ENCODE results near the gene CDC42SE2.

DNA sequence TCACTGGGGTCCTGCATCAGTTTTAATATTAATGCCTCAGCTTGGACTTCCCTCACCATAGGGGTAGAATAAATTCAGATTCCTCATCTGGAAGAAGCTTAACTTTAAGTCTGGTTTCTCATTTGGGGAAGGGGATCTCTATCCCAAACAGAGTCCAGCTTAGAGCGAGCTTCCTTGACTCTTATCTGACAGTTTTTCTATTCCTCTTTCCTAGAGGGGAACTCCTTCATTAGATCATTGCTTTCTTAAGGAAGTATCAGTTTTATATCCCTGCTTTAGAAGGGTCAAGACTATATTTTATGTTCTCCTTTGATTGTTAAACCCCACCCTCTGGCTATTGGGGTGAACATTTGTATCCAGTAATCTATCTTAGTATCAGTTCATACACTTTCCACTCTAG is 24.2 kb upstream of the CDC42SE2 start:
- TF ChIP-seq, protein P1, sequence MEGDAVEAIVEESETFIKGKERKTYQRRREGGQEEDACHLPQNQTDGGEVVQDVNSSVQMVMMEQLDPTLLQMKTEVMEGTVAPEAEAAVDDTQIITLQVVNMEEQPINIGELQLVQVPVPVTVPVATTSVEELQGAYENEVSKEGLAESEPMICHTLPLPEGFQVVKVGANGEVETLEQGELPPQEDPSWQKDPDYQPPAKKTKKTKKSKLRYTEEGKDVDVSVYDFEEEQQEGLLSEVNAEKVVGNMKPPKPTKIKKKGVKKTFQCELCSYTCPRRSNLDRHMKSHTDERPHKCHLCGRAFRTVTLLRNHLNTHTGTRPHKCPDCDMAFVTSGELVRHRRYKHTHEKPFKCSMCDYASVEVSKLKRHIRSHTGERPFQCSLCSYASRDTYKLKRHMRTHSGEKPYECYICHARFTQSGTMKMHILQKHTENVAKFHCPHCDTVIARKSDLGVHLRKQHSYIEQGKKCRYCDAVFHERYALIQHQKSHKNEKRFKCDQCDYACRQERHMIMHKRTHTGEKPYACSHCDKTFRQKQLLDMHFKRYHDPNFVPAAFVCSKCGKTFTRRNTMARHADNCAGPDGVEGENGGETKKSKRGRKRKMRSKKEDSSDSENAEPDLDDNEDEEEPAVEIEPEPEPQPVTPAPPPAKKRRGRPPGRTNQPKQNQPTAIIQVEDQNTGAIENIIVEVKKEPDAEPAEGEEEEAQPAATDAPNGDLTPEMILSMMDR (IDR thresholded peaks at IDR 0.05 in 8 of 11, conservative IDR thresholded peaks at IDR 0.05 in 3 of 11), result no peak
- no peak for TF ChIP-seq POLR2AphosphoS5 (IDR thresholded peaks at IDR 0.05)

Data from spleen (tissue), 7 donors.